ENCODE results near the gene PRRT4. TPM values are rescaled to one million over a fixed set of nuclear protein-coding genes. Genes with fewer than 3 reads are reported as not detected.

PRRT4 gene
- total and polyA plus RNA-seq, 2 of the 13 experiments (the other 11 are each of a cell fraction or from before 2014, with no cell fraction given) = not detected

GRCh38 chr7:128361411-128362379 lies at the start of gene PRRT4 (continued):
- TF ChIP-seq SSRP1 (CRISPR knock-in tag; IDR thresholded peaks at IDR 0.05) = no peak
- no peak for TF ChIP-seq ZNF280D (CRISPR knock-in tag; IDR thresholded peaks at IDR 0.05)
- 0 out of 2 replicates have a peak, but pooled peaks have one; percentile 18 for TF ChIP-seq MTA1 (CRISPR knock-in tag; IDR thresholded peaks at IDR 0.05; ENCODE audit: borderline replicate concordance)
- no peak for TF ChIP-seq HDAC6 (IDR thresholded peaks at IDR 0.05; ENCODE audit: low read depth, low read length)
- TF ChIP-seq CCDC6 (CRISPR knock-in tag; IDR thresholded peaks at IDR 0.05) = 0 out of 2 replicates have a peak, but pooled peaks have one; percentile 44
- no peak for TF ChIP-seq ZNF33B (CRISPR knock-in tag; IDR thresholded peaks at IDR 0.05)
- TF ChIP-seq ZNF563 (CRISPR knock-in tag; IDR thresholded peaks at IDR 0.05) = no peak
- no peak for TF ChIP-seq CHD4 (IDR thresholded peaks at IDR 0.05; ENCODE audit: borderline replicate concordance, low read length)
- no peak for TF ChIP-seq POLR2A (IDR thresholded peaks at IDR 0.05; ENCODE audit: insufficient read depth in 1 of 2, low read depth in 2 of 2, low read length in 2 of 2)
- TF ChIP-seq GPN1 (CRISPR knock-in tag; IDR thresholded peaks at IDR 0.05; ENCODE audit: borderline replicate concordance) = no peak
- peak; percentile 31; the same call in 1 of the 2 replicates for TF ChIP-seq ZNF687 (CRISPR knock-in tag; IDR thresholded peaks at IDR 0.05)
- TF ChIP-seq ZFY (CRISPR knock-in tag; IDR thresholded peaks at IDR 0.05) = peak; percentile 28; the same call in 1 of the 2 replicates
- TF ChIP-seq U2AF2 (IDR thresholded peaks at IDR 0.05; ENCODE audit: low read depth, low read length) = no peak
- no peak for TF ChIP-seq ZNF180 (CRISPR knock-in tag; IDR thresholded peaks at IDR 0.05; ENCODE audit: borderline replicate concordance, low read depth)
- peak; percentile 52; the same call in 1 of the 2 replicates for TF ChIP-seq UBTF (CRISPR knock-in tag; IDR thresholded peaks at IDR 0.05)
- no peak for TF ChIP-seq GLI4 (CRISPR knock-in tag; IDR thresholded peaks at IDR 0.05; ENCODE audit: borderline replicate concordance)
- TF ChIP-seq ZFP1 (CRISPR knock-in tag; IDR thresholded peaks at IDR 0.05) = no peak
- TF ChIP-seq ZNF12 (CRISPR knock-in tag; IDR thresholded peaks at IDR 0.05) = no peak
- no peak for TF ChIP-seq SUZ12 (IDR thresholded peaks at IDR 0.05; ENCODE audit: low read depth, low read length)
- TF ChIP-seq ZNF883 (CRISPR knock-in tag; IDR thresholded peaks at IDR 0.05; ENCODE audit: not compliant biosample characterization) = no peak

Data from HepG2 (cell line).